Trophoblast cell (in vitro differentiated cells and primary cell): ENCODE data around the gene ATP1B3.

Experiments
- DNase-seq, 2 donors: peaks; one replicate each; pipeline ENCODE4 v3.0.0-alpha.2; 2016
- H2AFZ ChIP-seq: 2 replicates; pipeline ENCODE4 v1.6.1; 2013; ENCODE audit warnings: low read length, moderate library complexity, mild to moderate bottlenecking; ENCODE audit not compliant: insufficient read depth, poor library complexity
- H2AK5ac ChIP-seq: 2 replicates; pipeline ENCODE4 v1.6.1; 2013; ENCODE audit warnings: mild to moderate bottlenecking, low read length
- H2BK120ac ChIP-seq: 2 replicates; pipeline ENCODE4 v1.6.1; 2013; ENCODE audit warnings: low read length, mild to moderate bottlenecking, moderate library complexity; ENCODE audit not compliant: insufficient read depth, poor library complexity
- H2BK12ac ChIP-seq: 2 replicates; pipeline ENCODE4 v1.6.1; 2013; ENCODE audit warnings: mild to moderate bottlenecking, low read length, moderate library complexity
- H2BK5ac ChIP-seq: 2 replicates; pipeline ENCODE4 v1.6.1; 2013; ENCODE audit warnings: low read length, low read depth, moderate library complexity, mild to moderate bottlenecking; ENCODE audit not compliant: poor library complexity
- H3K14ac ChIP-seq: 2 replicates; pipeline ENCODE4 v1.6.1; 2013; ENCODE audit warnings: mild to moderate bottlenecking, low read length
- H3K18ac ChIP-seq: 2 replicates; pipeline ENCODE4 v1.6.1; 2013; ENCODE audit warnings: mild to moderate bottlenecking, low read length
- H3K23ac ChIP-seq: 2 replicates; pipeline ENCODE4 v1.6.1; 2013; ENCODE audit warnings: low read length
- H3K27ac ChIP-seq: 2 replicates; pipeline ENCODE4 v1.5.1; 2013; ENCODE audit warnings: low read depth, mild to moderate bottlenecking, inconsistent platforms, low read length, moderate library complexity
- H3K27me3 ChIP-seq: 2 replicates; pipeline ENCODE4 v1.6.1; 2013; ENCODE audit warnings: inconsistent platforms, mild to moderate bottlenecking, low read length, moderate library complexity; ENCODE audit not compliant: insufficient read depth
- H3K36me3 ChIP-seq, 2 experiments: 1 replicate in 1 of 2; 2 replicates in 1 of 2; pipeline ENCODE4 v1.6.1; 2013; ENCODE audit warnings: low read length in 2 of 2, mild to moderate bottlenecking in 2 of 2, moderate library complexity in 1 of 2; ENCODE audit not compliant: insufficient read depth in 2 of 2, control insufficient read depth in 1 of 2
- H3K4ac ChIP-seq: 2 replicates; pipeline ENCODE4 v1.6.1; 2013; ENCODE audit warnings: low read depth, mild to moderate bottlenecking, low read length, moderate library complexity
- H3K4me1 ChIP-seq, 2 experiments: 1 replicate in 1 of 2; 2 replicates in 1 of 2; pipeline ENCODE4 v1.6.1; 2013; ENCODE audit warnings: low read length in 2 of 2, mild to moderate bottlenecking in 2 of 2, moderate library complexity in 1 of 2; ENCODE audit not compliant: insufficient read depth in 2 of 2, control insufficient read depth in 1 of 2
- H3K4me2 ChIP-seq: 2 replicates; pipeline ENCODE4 v1.6.1; 2013; ENCODE audit warnings: inconsistent platforms, mild to moderate bottlenecking, low read length, moderate library complexity
- H3K4me3 ChIP-seq: 2 replicates; pipeline ENCODE4 v1.5.1; 2013; ENCODE audit warnings: mild to moderate bottlenecking, low read depth, low read length, inconsistent platforms
- H3K79me1 ChIP-seq: one replicate; pipeline ENCODE4 v1.6.1; 2013; ENCODE audit warnings: low read length
- H3K79me2 ChIP-seq: 2 replicates; pipeline ENCODE4 v1.6.1; 2013; ENCODE audit warnings: low read length, mild to moderate bottlenecking; ENCODE audit not compliant: control insufficient read depth, insufficient read depth, poor library complexity
- H3K9ac ChIP-seq: 2 replicates; pipeline ENCODE4 v1.6.1; 2013; ENCODE audit warnings: mild to moderate bottlenecking, low read length
- H3K9me3 ChIP-seq: 2 replicates; pipeline ENCODE4 v1.6.1; 2013; ENCODE audit warnings: low read depth, mild to moderate bottlenecking, control low read depth, inconsistent platforms, low read length; ENCODE audit not compliant: insufficient read depth
- H4K12ac ChIP-seq: 2 replicates; pipeline ENCODE4 v1.6.1; 2013; ENCODE audit warnings: low read depth, mild to moderate bottlenecking, low read length, moderate library complexity
- H4K8ac ChIP-seq: 2 replicates; pipeline ENCODE4 v1.6.1; 2013; ENCODE audit warnings: low read depth, mild to moderate bottlenecking, low read length, moderate library complexity
- H4K91ac ChIP-seq: one replicate; pipeline ENCODE4 v1.6.1; 2013; ENCODE audit warnings: low read depth, mild to moderate bottlenecking, low read length, moderate library complexity
- WGBS: extraction: QIAGEN DNeasy Blood & Tissue Kit; methylation state at CpG from one replicate; pipeline ENCODE4 v1.1.7; 2013; ENCODE audit warnings: missing lambda C conversion rate; ENCODE audit not compliant: insufficient read length, insufficient coverage; ENCODE audit errors: extremely low coverage; 5-methylcytosine and 5-hydroxymethylcytosine counted together

The ATP1B3 gene

DNA sequence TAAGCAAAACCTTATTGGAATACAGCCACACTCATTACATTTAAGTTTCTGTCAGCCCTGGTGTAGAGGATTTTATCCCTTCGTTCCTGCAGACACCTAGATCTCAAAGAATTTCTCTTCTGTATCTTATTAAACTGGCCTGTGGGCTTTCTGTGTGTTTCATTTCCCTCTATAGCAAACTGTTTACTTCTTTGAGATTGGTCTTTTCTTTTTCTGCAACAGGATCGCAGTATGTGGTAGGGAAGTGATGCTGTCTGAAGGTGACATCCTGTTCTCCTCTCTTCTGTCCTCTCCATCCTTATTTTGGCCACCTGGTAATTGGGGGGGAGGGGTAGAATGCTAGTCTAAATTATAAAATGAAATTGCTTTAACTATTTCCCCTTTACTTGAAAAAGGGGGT, 25.5 kb downstream of the ATP1B3 start:
- H3K4ac ChIP-seq: no peak overlapping the region
- no peak overlapping the region for H3K9ac ChIP-seq
- no peak overlapping the region for H3K14ac ChIP-seq
- no peaks in the 10 kb centered on the region for H3K4me1 ChIP-seq
- no peak overlapping the region for H3K23ac ChIP-seq
- peaks cover 2% of the 10 kb centered on the region for H3K79me2 ChIP-seq
- no peaks in the 10 kb centered on the region for H3K79me1 ChIP-seq
- no peak overlapping the region for H3K4me3 ChIP-seq
- no peaks in the 10 kb centered on the region for H3K9me3 ChIP-seq
- no CpG with 5 or more reads among the region's 2 CpGs for WGBS
- H3K27me3 ChIP-seq: no peaks in the 10 kb centered on the region
- no peak overlapping the region for H3K4me2 ChIP-seq
- no peak overlapping the region for H2AFZ ChIP-seq
- DNase-seq: no peak
- no peak overlapping the region for H2AK5ac ChIP-seq
- no peak overlapping the region for H3K27ac ChIP-seq
- no peak overlapping the region for H4K8ac ChIP-seq
- no peak overlapping the region for H3K18ac ChIP-seq
- no peak overlapping the region for H2BK12ac ChIP-seq
- H2BK120ac ChIP-seq: no peak overlapping the region
- no peak overlapping the region for H4K91ac ChIP-seq
- no peak overlapping the region for H2BK5ac ChIP-seq
- H3K36me3 ChIP-seq: peaks cover 11 to 19% of the 10 kb centered on the region in 2 experiments
- no peak overlapping the region for H4K12ac ChIP-seq

DNA sequence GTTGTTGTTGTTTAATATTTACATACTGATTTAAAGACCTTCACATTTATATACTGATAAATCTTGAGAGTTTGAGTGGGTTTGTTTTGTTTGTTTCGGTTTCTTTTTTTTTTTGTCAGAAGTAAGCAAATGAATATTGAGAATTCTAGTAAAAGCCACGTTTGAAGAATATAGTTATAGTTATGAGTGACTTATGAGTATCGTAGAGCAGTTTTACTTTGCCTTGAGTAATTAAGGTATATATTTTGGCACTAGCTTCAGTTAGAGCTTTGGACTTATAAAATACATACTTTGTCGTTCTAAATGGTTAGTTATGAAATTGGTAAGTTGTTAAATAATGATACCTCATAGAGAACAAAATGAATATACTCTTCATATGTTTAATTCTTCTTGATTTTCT, 27.8 kb downstream of the ATP1B3 start:
- H4K12ac ChIP-seq: no peak overlapping the region
- H3K4me2 ChIP-seq: no peak overlapping the region
- H2BK120ac ChIP-seq: no peak overlapping the region
- no peaks in the 10 kb centered on the region for H3K4me1 ChIP-seq
- H3K9ac ChIP-seq: no peak overlapping the region
- H3K79me2 ChIP-seq: peaks cover 2% of the 10 kb centered on the region
- no peaks in the 10 kb centered on the region for H3K79me1 ChIP-seq
- peaks cover 18 to 27% of the 10 kb centered on the region in 2 experiments for H3K36me3 ChIP-seq
- H4K91ac ChIP-seq: no peak overlapping the region
- no peak overlapping the region for H3K23ac ChIP-seq
- H3K4me3 ChIP-seq: no peak overlapping the region
- no peak overlapping the region for H2BK12ac ChIP-seq
- H2AK5ac ChIP-seq: no peak overlapping the region
- H3K27me3 ChIP-seq: no peaks in the 10 kb centered on the region
- H4K8ac ChIP-seq: no peak overlapping the region
- H2AFZ ChIP-seq: no peak overlapping the region
- no peak overlapping the region for H3K4ac ChIP-seq
- no peak overlapping the region for H3K18ac ChIP-seq
- H3K9me3 ChIP-seq: no peaks in the 10 kb centered on the region
- no peak overlapping the region for H2BK5ac ChIP-seq
- no CpG with 5 or more reads among the region's 4 CpGs for WGBS
- DNase-seq: no peak
- H3K14ac ChIP-seq: no peak overlapping the region
- H3K27ac ChIP-seq: no peak overlapping the region

DNA sequence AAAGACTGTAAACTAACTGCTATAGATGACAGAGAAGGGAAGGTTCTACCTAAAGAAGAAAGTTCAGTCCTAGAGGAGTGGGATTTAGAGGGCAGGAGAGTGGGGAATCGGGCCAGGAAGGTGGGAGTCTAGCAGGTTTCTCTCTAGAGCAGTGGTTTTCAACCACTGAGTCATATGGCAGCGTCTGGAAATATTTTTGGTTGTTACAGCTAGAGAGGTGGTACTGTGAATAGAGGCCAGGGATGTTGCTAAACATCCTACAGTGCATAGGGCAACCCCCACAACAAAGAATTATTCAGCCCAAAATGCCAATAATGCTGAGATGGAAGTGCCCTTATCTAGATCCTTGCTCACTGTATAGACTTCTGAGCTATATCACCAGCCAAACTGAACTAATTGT, 28.7 kb downstream of the ATP1B3 start:
- Histone ChIP-seq H2BK12ac (no peak overlapping the region), H2AFZ (no peak overlapping the region), H3K4ac (no peak overlapping the region), H3K79me1 (no peaks in the 10 kb centered on the region), H3K9me3 (no peaks in the 10 kb centered on the region), H4K91ac (no peak overlapping the region), H3K14ac (no peak overlapping the region), H3K4me3 (no peak overlapping the region), H3K27ac (no peak overlapping the region), H3K23ac (no peak overlapping the region), H2BK5ac (no peak overlapping the region), H2AK5ac (no peak overlapping the region), H2BK120ac (no peak overlapping the region), H4K12ac (no peak overlapping the region), H3K9ac (no peak overlapping the region), H3K18ac (no peak overlapping the region), H3K27me3 (no peaks in the 10 kb centered on the region), H4K8ac (no peak overlapping the region), H3K4me1 (no peaks in the 10 kb centered on the region), H3K36me3 (peaks cover 19 to 30% of the 10 kb centered on the region in 2 experiments), H3K4me2 (no peak overlapping the region), H3K79me2 (peaks cover 2% of the 10 kb centered on the region)
- DNase-seq: no peak
- WGBS: no CpG with 5 or more reads among the region's 2 CpGs

DNA sequence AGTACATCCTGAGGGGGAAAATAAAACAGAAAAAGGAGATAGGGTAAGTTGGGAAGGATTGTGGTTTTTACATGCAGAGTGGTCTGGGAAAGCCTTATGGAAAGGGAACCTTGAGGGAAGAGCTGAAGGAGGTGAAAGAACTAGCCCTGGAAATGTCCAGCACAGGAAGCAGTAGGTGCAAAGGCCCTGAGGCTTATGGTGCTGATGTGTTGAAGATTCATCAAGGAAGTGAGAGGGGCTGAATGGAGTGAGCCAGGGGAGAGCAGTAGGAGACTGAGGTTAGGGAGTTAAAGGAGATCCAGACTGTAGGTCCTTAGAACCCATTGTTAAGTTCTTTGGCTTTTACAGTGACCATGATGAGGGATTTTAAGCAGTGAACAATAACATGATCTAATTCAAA, 33.0 kb downstream of the ATP1B3 start:
- Histone ChIP-seq H4K12ac (no peak overlapping the region), H2BK12ac (no peak overlapping the region), H2AFZ (no peak overlapping the region), H2AK5ac (no peak overlapping the region), H2BK120ac (no peak overlapping the region), H3K18ac (no peak overlapping the region), H3K23ac (no peak overlapping the region), H3K4ac (no peak overlapping the region), H4K91ac (no peak overlapping the region), H3K79me2 (no peaks in the 10 kb centered on the region), H3K4me1 (no peaks in the 10 kb centered on the region), H3K9ac (no peak overlapping the region), H3K27ac (no peak overlapping the region), H3K79me1 (no peaks in the 10 kb centered on the region), H3K14ac (no peak overlapping the region), H3K4me2 (no peak overlapping the region), H2BK5ac (no peak overlapping the region), H3K27me3 (no peaks in the 10 kb centered on the region), H3K4me3 (no peak overlapping the region), H4K8ac (no peak overlapping the region), H3K9me3 (no peaks in the 10 kb centered on the region), H3K36me3 (peaks cover 21 to 35% of the 10 kb centered on the region in 2 experiments)
- DNase-seq: no peak
